ENCODE results near the gene ERBB4.

Gene ERBB4

GRCh38 chr2:212173331-212173730 lies 365.3 kb downstream of the ERBB4 start:
- no peak overlapping the region for H3K4me3 ChIP-seq (ENCODE audit: low read length)
- no peak for DNase-seq (ENCODE audit: low read depth)
- TF ChIP-seq, protein P1, sequence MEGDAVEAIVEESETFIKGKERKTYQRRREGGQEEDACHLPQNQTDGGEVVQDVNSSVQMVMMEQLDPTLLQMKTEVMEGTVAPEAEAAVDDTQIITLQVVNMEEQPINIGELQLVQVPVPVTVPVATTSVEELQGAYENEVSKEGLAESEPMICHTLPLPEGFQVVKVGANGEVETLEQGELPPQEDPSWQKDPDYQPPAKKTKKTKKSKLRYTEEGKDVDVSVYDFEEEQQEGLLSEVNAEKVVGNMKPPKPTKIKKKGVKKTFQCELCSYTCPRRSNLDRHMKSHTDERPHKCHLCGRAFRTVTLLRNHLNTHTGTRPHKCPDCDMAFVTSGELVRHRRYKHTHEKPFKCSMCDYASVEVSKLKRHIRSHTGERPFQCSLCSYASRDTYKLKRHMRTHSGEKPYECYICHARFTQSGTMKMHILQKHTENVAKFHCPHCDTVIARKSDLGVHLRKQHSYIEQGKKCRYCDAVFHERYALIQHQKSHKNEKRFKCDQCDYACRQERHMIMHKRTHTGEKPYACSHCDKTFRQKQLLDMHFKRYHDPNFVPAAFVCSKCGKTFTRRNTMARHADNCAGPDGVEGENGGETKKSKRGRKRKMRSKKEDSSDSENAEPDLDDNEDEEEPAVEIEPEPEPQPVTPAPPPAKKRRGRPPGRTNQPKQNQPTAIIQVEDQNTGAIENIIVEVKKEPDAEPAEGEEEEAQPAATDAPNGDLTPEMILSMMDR (IDR thresholded peaks at IDR 0.05; ENCODE audit: insufficient read depth, low read depth, low read length, missing control alignments), result no peak

DNA sequence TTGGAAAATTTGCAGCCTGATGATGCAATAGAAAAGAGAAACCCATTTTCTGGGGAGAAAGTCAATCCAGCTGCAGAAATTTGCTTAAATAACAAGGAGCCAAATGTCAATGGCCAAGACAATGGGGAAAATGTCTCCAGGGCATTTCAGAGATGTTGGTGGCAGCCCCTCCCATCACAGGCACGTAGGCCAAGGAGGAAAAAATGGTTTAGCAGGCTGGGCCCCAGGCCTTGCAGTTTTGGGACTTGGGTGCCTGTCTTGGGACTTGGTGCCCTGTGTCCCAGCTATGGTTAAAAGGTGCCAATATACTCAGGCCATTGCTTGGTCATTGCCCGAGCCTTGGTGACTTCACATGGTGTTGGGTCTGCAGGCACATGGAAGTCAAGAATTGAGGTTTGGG lies 368.2 kb downstream of the ERBB4 start:
- TF ChIP-seq, protein P1 (IDR thresholded peaks at IDR 0.05; ENCODE audit: insufficient read depth, low read depth, low read length, missing control alignments), result no peak
- DNase-seq (ENCODE audit: low read depth), result no peak
- no peak overlapping the region for H3K4me3 ChIP-seq (ENCODE audit: low read length)

DNA sequence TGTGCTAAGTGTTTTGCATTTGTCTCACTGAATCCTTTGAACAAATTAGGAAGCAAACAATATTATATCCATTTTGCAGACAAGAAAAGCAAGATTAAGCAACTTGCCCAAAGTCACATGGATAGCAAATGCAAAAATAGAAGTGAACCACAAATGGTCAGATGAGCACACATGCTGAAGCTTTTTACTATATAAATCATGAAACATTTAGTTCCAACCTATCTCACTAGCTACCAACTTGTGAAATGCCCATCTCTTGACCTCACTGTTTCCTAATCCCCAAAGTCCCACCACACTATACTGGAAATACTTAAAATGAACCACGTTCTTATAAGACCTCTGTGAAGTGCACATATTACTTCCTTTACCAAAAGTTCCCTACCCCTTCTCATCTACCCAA lies 380.5 kb downstream of the ERBB4 start:
- H3K4me3 ChIP-seq (ENCODE audit: low read length), result no peak overlapping the region
- no peak for DNase-seq (ENCODE audit: low read depth)
- TF ChIP-seq, protein P1 (IDR thresholded peaks at IDR 0.05; ENCODE audit: insufficient read depth, low read depth, low read length, missing control alignments), result no peak

- H3K4me3 ChIP-seq (ENCODE audit: low read length), result no peak overlapping the region
- peak; percentile 22 for DNase-seq (ENCODE audit: low read depth)
- TF ChIP-seq, protein P1 (IDR thresholded peaks at IDR 0.05; ENCODE audit: insufficient read depth, low read depth, low read length, missing control alignments), result no peak
Measured at GRCh38 chr2:212157012-212157411, 381.6 kb downstream of the ERBB4 start.

GRCh38 chr2:212156088-212156487 lies 382.5 kb downstream of the ERBB4 start:
- TF ChIP-seq, protein P1 (IDR thresholded peaks at IDR 0.05; ENCODE audit: insufficient read depth, low read depth, low read length, missing control alignments), result no peak

GRCh38 chr2:212154477-212154878 lies 384.1 kb downstream of the ERBB4 start:
- peak; percentile 90 for DNase-seq (ENCODE audit: low read depth)
- TF ChIP-seq, protein P1 (IDR thresholded peaks at IDR 0.05; ENCODE audit: insufficient read depth, low read depth, low read length, missing control alignments), result no peak
- H3K4me3 ChIP-seq (ENCODE audit: low read length), result no peak overlapping the region

More at GRCh38 chr2:212156088-212156487, 382.5 kb downstream of the ERBB4 start:
- DNase-seq (ENCODE audit: low read depth), result no peak
- H3K4me3 ChIP-seq (ENCODE audit: low read length), result no peak overlapping the region

DNA sequence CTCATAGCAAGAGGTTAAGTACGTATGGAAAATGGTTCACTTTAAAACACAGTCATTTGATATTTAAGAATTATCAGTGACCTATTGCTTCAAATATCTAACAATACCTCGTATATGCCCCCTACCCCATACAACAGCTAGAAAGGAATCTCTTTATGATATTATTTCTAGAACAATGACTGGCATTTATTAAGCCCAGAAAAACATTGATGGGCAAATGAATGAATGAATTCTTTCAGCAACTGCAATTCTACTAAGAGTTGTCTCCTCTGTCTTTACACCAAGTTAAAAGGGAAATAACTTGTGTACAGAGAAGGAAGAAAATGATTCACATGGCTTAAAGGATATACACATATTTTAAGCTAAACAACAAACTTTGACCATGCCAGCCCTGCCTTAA lies 384.7 kb downstream of the ERBB4 start:
- TF ChIP-seq, protein P1 (IDR thresholded peaks at IDR 0.05; ENCODE audit: insufficient read depth, low read depth, low read length, missing control alignments), result no peak
- DNase-seq (ENCODE audit: low read depth), result no peak
- H3K4me3 ChIP-seq (ENCODE audit: low read length), result no peak overlapping the region

Measured in epithelial cell of esophagus (primary cell).